Fibroblast of lung (primary cell): ENCODE results near the gene SMIM21.

Experiments used
- EZH2 ChIP-seq: IDR thresholded peaks from 2 replicates; pipeline ENCODE4 v1.5.1; 2012; ENCODE audit warnings: low read length, control low read depth, mild to moderate bottlenecking; ENCODE audit errors: missing control alignments
- TF ChIP-seq, protein P1 (sequence below), 2 donors: IDR thresholded peaks in 1 of 2; conservative IDR thresholded peaks in 1 of 2; 1 replicate in 1 of 2; 2 replicates in 1 of 2; pipeline ENCODE4 v1.5.1; 2011 to 2012; ENCODE audit warnings: low read length in 2 of 2, control low read depth in 1 of 2, inconsistent platforms in 1 of 2, low read depth in 1 of 2, mild to moderate bottlenecking in 1 of 2

DNA sequence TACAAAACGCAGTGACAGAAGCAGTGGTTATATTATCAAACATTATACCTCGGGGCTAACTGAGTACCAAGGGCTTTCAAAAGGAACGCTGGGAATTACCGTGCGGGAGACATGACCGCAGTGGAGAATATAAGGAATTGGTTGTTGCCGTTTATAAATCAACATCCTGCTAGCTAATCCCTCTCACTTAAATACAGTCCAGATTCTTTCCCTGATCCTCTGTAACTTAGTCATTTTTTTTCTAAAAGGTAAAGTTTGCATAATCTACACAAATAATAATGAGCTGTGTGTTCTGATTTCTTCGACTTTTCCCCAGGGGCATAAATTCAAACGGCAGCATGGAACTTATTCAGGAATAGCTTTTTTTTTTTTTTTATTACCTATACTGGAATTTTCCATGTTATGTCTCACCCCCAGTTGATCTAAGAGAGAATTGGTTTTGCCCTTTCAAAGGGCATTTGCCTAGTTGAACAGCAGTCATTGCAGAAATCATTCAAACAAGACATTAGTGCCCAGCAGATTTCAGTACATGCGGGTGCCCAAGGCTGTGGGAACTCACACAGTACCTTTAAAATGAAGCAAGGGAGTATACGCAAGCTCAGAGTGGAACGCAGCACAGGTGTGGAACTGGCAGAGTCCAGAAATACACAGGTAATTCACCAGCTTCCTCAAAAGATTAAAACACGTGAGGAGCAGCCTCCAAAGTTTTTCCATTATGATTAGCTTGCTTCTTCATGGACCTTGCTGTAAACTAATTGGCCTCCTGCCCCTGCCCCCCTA is 63.9 kb downstream of the SMIM21 start:
- TF ChIP-seq, protein P1, sequence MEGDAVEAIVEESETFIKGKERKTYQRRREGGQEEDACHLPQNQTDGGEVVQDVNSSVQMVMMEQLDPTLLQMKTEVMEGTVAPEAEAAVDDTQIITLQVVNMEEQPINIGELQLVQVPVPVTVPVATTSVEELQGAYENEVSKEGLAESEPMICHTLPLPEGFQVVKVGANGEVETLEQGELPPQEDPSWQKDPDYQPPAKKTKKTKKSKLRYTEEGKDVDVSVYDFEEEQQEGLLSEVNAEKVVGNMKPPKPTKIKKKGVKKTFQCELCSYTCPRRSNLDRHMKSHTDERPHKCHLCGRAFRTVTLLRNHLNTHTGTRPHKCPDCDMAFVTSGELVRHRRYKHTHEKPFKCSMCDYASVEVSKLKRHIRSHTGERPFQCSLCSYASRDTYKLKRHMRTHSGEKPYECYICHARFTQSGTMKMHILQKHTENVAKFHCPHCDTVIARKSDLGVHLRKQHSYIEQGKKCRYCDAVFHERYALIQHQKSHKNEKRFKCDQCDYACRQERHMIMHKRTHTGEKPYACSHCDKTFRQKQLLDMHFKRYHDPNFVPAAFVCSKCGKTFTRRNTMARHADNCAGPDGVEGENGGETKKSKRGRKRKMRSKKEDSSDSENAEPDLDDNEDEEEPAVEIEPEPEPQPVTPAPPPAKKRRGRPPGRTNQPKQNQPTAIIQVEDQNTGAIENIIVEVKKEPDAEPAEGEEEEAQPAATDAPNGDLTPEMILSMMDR (conservative IDR thresholded peaks at IDR 0.05 in 1 of 2, IDR thresholded peaks at IDR 0.05 in 1 of 2; ENCODE audit: low read depth in 1 of 2, low read length in 2 of 2), result no peak
- no peak for TF ChIP-seq EZH2
